Measurements from ENCODE around the gene LIN7B. TPM values are rescaled to one million over a fixed set of nuclear protein-coding genes. Genes with fewer than 3 reads are reported as not detected.
"Not testable (repeated sequence)": the region's sequence is repeated elsewhere in the genome, so short reads cannot be mapped to it uniquely, and the experiment has no call there.

The LIN7B gene
- total RNA-seq, 2 donors from 2014 or later = 9.5 to 14.9 TPM

- not testable (repeated sequence) for H3K36me3 Mint-ChIP-seq (ENCODE audit: low read depth); H3K27ac Mint-ChIP-seq; H3K4me1 ChIP-seq (ENCODE audit: control insufficient read depth, insufficient read depth, low read length); H3K4me3 Mint-ChIP-seq; H3K4me1 Mint-ChIP-seq; H3K36me3 ChIP-seq (ENCODE audit: control insufficient read depth, insufficient read depth, low read length); H3K9me3 ChIP-seq (ENCODE audit: control insufficient read depth, low read length); H3K4me3 ChIP-seq (ENCODE audit: low read length); H3K9ac ChIP-seq (ENCODE audit: extremely low read depth, low read length, poor library complexity, severe bottlenecking); H3K27ac ChIP-seq (ENCODE audit: low read depth, low read length)
- WGBS, 2 experiments (ENCODE audit: insufficient coverage in 1 of 2, insufficient read length in 1 of 2) = 16 to 30% methylated on average over 6 to 7 of the region's 9 CpGs
- peaks cover 73% of the 10 kb centered on the region for H3K27me3 Mint-ChIP-seq (ENCODE audit: insufficient read depth)
- peak; percentile 77 for TF ChIP-seq CTCF (conservative IDR thresholded peaks at IDR 0.05)
- H3K27me3 ChIP-seq (ENCODE audit: control insufficient read depth, insufficient read depth, low read length, poor library complexity, severe bottlenecking) = peaks cover 49% of the 10 kb centered on the region
- peaks cover 10% of the 10 kb centered on the region for H3K9me3 Mint-ChIP-seq
- DNase-seq = peak; percentile 76
Measured at GRCh38 chr19:49074869-49075268, 39.3 kb upstream of the LIN7B start.

- Histone ChIP-seq H3K27me3 (ENCODE audit: control insufficient read depth, insufficient read depth, low read length, poor library complexity, severe bottlenecking) (peaks cover 12% of the 10 kb centered on the region), H3K4me1 (ENCODE audit: control insufficient read depth, insufficient read depth, low read length) (no peaks in the 10 kb centered on the region), H3K27ac (ENCODE audit: low read depth, low read length) (no peak overlapping the region), H3K9ac (ENCODE audit: extremely low read depth, low read length, poor library complexity, severe bottlenecking) (no peak overlapping the region), H3K4me3 (ENCODE audit: low read length) (no peak overlapping the region), H3K9me3 (ENCODE audit: control insufficient read depth, low read length) (no peaks in the 10 kb centered on the region), H3K36me3 (ENCODE audit: control insufficient read depth, insufficient read depth, low read length) (no peaks in the 10 kb centered on the region)
- no peak for TF ChIP-seq CTCF (conservative IDR thresholded peaks at IDR 0.05)
- DNase-seq = no peak
- no peaks in the 10 kb centered on the region for H3K36me3 Mint-ChIP-seq (ENCODE audit: low read depth)
- H3K27ac Mint-ChIP-seq = no peak overlapping the region
- 95% methylated on average over 4 of the region's 4 CpGs; no CpG with 5 or more reads in 1 of the 2 experiments for WGBS, 2 experiments (ENCODE audit: insufficient coverage in 1 of 2, insufficient read length in 1 of 2)
- H3K4me3 Mint-ChIP-seq = no peak overlapping the region
- peaks cover 2% of the 10 kb centered on the region for H3K4me1 Mint-ChIP-seq
- H3K27me3 Mint-ChIP-seq (ENCODE audit: insufficient read depth) = peaks cover 49% of the 10 kb centered on the region
- peaks cover 4% of the 10 kb centered on the region for H3K9me3 Mint-ChIP-seq
Measured at GRCh38 chr19:49080392-49080791, 33.8 kb upstream of the LIN7B start.

- H3K4me1 Mint-ChIP-seq = peaks cover 5% of the 10 kb centered on the region
- H3K27me3 Mint-ChIP-seq (ENCODE audit: insufficient read depth) = peaks cover 46% of the 10 kb centered on the region
- no peak overlapping the region for H3K4me3 ChIP-seq (ENCODE audit: low read length)
- WGBS, 2 experiments (ENCODE audit: insufficient coverage in 1 of 2, insufficient read length in 1 of 2) = 83 to 100% methylated on average over 1 of the region's 1 CpG
- H3K27ac Mint-ChIP-seq = no peak overlapping the region
- no peaks in the 10 kb centered on the region for H3K4me1 ChIP-seq (ENCODE audit: control insufficient read depth, insufficient read depth, low read length)
- H3K4me3 Mint-ChIP-seq = no peak overlapping the region
- H3K9me3 ChIP-seq (ENCODE audit: control insufficient read depth, low read length) = no peaks in the 10 kb centered on the region
- H3K36me3 Mint-ChIP-seq (ENCODE audit: low read depth) = peaks cover 4% of the 10 kb centered on the region
- H3K9me3 Mint-ChIP-seq = peaks cover 4% of the 10 kb centered on the region
- no peak for DNase-seq
- H3K27ac ChIP-seq (ENCODE audit: low read depth, low read length) = no peak overlapping the region
- H3K9ac ChIP-seq (ENCODE audit: extremely low read depth, low read length, poor library complexity, severe bottlenecking) = no peak overlapping the region
- H3K36me3 ChIP-seq (ENCODE audit: control insufficient read depth, insufficient read depth, low read length) = peaks cover 2% of the 10 kb centered on the region
- peaks cover 12% of the 10 kb centered on the region for H3K27me3 ChIP-seq (ENCODE audit: control insufficient read depth, insufficient read depth, low read length, poor library complexity, severe bottlenecking)
- no peak for TF ChIP-seq CTCF (conservative IDR thresholded peaks at IDR 0.05)
Measured at GRCh38 chr19:49081273-49081672, 32.9 kb upstream of the LIN7B start.
